Skin epidermis (tissue), 12 donors: ENCODE measurements around the gene C5orf58.
"Not testable (repeated sequence)": the region's sequence is repeated elsewhere in the genome, so short reads cannot be mapped to it uniquely, and the experiment has no call there.

Experiments used
- H3K27ac ChIP-seq, 21 experiments: fragments of 200-600 bp; sonication (generic) in 11 of 21; one replicate each; pipeline ENCODE4 v1.5.0; 2020; ENCODE audit warnings: mild to moderate bottlenecking in 3 of 21, inconsistent platforms in 2 of 21, moderate library complexity in 2 of 21
- H3K4me3 ChIP-seq, 7 experiments: fragments of 200-600 bp; sonication (generic) in 2 of 7; one replicate each; pipeline ENCODE4 v1.5.0; 2020; ENCODE audit warnings: inconsistent platforms in 2 of 7, mild to moderate bottlenecking in 2 of 7, moderate library complexity in 1 of 7

The C5orf58 gene

GRCh38 chr5:170221327-170221741, 11.5 kb upstream of the C5orf58 start:
- Histone ChIP-seq H3K4me3 (no peak overlapping the region), H3K27ac (peak overlapping the region in 2 of 21 experiments; percentile 45 to 60)

DNA sequence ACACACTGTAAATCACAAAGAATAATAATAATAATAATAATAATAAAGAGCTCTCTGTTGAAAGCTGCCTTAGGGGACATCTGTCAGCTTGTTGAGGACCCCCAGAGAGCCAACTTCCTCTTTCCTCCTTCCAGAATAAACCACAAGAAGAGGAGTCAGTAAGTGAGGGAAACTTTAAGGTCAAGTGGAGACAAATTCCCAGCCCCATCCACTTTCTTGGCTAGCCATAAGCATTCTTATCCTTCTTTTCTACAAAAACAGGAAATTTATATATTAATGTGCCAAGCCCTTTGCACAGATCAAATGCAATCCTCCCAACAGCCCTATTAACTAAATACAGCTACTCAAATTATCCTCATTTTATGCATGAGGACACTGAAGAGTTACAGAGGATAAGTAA, 9.4 kb upstream of the C5orf58 start:
- Histone ChIP-seq H3K4me3 (no peak overlapping the region), H3K27ac (no peak overlapping the region)

GRCh38 chr5:170223906-170224305, 8.9 kb upstream of the C5orf58 start:
- no peak overlapping the region for H3K4me3 ChIP-seq
- H3K27ac ChIP-seq: peak overlapping the region in 2 of 21 experiments; percentile 3 to 14

GRCh38 chr5:170225326-170226128, 7.3 kb upstream of the C5orf58 start:
- Histone ChIP-seq H3K27ac (peak overlapping the region in 2 of 21 experiments; percentile 3 to 37), H3K4me3 (no peak overlapping the region)

DNA sequence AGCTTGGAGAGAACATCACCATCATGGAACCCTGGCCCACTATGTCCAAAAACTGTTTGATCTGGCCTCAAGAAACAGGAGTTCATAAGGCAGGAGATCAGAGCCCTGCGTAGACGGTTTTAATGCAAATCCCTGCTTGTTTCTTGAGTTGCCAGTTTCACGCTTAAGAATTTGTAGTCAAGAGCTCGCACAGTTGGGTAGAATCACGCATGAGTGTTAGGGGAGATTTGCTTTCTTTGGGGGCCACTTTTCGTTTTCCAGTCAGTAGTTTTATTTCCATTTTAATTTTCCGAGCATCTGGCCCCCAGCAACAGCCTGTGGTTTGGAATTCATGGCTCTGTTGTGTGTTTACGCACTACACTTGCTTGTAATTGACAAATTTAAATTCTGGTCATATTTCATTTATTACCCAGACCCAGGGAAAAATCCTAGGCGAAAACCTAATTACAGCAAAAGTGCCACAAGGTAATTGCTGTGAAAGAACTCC, 6.6 kb upstream of the C5orf58 start:
- Histone ChIP-seq H3K27ac (peak overlapping the region in 1 of 21 experiments; percentile 3), H3K4me3 (no peak overlapping the region)

DNA sequence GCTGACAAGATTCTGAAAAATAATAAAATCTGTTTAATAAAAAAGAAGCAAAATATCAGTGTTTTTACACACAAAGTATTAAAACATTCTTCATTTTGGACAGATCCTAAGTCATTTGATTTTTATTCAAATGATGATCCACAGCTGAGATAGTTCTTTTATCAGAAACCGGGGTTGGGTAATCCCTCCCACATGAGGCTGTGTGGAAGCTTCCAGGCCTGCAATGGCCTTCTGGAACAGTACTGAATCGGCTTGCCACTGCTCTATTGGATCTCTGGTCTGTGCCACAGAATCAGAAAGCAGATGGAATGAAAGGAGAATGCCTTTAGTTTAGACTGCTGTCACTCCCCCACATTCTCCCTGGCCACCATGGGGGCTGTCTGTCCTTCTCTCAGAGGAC, 6.1 kb upstream of the C5orf58 start:
- no peak overlapping the region for H3K4me3 ChIP-seq
- peak overlapping the region in 3 of 21 experiments; percentile 49 to 63 (median 57) for H3K27ac ChIP-seq

- peak overlapping the region in 1 of 21 experiments; percentile 1 for H3K27ac ChIP-seq
- H3K4me3 ChIP-seq: no peak overlapping the region
Observed at GRCh38 chr5:170228762-170229435, 3.9 kb upstream of the C5orf58 start.

GRCh38 chr5:170233358-170233892, 640 bp downstream of the C5orf58 start:
- Histone ChIP-seq H3K27ac (no peak overlapping the region), H3K4me3 (no peak overlapping the region)

DNA sequence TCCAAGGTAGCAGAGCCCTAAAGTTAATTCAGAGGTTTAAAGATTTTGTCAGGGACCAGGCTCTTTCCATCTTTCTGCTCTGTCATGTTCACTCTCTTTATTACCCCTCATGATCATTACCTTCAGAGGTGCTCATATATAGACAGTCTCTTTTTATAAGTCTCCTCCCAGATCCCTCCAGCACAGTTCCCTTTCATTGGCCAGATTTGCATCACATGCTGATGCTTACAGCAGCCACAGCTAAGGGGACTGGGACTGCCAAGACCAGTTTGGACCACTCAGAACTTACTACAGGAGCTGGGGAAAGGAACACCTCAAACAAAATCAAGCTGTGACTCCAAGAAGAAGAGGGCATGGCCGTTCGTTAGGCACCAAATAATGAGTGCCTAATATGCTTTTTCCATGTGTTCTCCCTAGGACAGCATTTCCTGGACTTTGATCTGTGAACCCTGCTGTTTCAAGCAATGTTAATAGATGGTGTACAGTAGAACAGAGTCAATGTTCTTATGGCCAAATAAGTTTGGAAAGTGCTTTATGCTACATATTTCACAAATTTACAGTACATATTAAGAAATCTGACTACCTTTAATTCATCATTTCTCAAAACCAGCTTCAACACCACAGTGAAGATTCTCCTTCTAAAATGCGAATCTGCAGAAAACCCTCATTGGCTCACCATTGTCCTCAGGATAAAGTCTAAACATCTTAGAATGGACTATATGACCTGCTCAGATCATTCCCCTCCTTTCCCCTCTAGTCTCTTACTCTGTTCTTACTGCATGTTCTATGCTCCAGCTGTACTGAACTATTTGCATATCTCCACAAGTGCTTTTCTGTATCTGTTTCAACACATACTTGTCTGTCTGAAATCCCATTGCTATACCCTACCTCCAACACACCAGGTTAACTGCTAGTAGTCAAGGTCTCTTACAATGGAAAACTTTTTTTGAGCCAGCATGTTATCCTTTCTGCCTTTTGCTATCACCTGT, 3.4 kb downstream of the C5orf58 start:
- no peak overlapping the region for H3K27ac ChIP-seq

DNA sequence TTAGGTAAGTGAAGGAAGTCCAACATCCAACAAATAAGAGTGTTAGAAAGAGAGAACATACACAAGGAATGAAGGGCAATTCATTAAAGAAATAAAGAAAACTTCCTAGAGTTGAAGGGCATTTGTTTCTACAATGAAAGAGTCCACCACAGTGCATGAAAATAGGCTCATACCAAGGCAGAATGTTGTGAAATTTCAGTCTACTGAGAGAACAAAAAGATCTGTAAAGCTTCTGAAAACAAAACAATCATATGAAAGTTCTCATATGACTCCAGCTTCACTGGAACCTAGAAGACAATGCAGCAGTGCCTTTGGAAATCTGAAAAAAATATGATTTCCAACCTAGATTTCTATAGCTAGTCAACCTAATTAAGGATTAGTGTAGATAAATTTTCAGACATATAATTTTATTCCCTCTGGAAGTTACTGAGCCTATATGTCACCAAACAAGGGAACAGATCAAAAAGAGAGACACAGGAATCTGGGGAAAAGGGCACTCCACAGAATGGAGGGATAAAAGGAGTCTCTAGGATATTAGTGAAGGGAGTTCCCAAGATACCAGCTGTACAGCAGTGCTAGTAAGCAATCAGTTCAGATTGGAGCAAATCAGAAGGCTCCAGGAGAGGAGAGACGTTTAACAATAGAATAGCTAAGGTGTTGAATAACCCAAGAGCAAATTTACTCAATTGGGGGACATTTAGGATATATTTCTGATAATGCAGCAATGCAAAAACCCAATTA, 5.8 kb downstream of the C5orf58 start:
- Histone ChIP-seq H3K27ac (peak overlapping the region in 2 of 21 experiments; percentile 42 to 43), H3K4me3 (no peak overlapping the region)

More for the DNA sequence above, 3.4 kb downstream of the C5orf58 start:
- no peak overlapping the region for H3K4me3 ChIP-seq

DNA sequence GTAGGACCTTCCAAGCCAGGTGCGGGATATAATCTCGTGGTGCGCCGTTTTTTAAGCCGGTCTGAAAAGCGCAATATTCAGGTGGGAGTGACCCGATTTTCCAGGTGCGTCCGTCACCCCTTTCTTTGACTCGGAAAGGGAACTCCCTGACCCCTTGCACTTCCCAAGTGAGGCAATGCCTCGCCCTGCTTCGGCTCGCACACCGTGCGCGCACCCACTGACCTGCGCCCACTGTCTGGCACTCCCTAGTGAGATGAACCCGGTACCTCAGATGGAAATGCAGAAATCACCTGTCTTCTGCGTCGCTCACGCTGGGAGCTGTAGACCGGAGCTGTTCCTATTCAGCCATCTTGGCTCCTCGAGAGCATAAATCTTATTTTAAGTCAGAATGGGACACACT, 12.7 kb downstream of the C5orf58 start:
- not testable (repeated sequence) for H3K27ac ChIP-seq, H3K4me3 ChIP-seq

- H3K27ac ChIP-seq: no peak overlapping the region
- no peak overlapping the region for H3K4me3 ChIP-seq
Observed at GRCh38 chr5:170246126-170246870, 13.5 kb downstream of the C5orf58 start.

GRCh38 chr5:170247363-170247762, 14.6 kb downstream of the C5orf58 start:
- Histone ChIP-seq H3K4me3 (no peak overlapping the region), H3K27ac (no peak overlapping the region)

DNA sequence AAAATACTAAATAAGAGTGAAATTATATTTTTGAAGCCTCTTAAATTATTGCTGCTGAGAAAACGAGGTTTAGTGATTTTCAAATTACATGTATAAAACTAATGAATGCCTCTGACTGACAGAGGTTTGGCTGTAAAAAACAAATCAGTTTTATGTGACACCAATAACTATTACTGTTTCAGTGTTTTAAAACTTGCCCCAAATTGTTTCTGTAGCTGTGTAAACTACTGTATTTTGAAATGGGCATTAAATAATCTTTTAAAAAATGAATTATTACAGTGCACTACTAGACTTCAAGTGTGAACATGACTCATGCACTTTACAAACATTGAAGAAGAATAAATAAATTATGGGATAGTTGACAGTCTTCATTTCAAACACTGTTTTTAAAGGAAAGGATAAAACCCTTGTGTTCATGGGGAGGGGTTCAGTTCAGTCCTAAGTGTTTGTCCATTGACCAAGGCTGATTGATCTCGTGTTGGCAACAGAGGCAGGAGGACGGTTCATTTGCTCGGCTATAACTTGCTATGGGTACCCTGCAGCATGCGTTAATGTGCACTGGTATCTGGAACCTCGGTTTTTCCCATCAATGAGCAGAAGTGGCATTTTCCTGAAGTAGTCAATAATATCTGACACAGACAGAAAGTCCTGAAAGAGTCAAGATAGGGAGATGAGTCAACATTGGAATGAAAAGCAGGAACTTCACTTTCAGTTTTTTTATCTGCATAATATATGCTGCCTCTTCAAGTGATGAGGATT, 15.6 kb downstream of the C5orf58 start:
- H3K27ac ChIP-seq: no peak overlapping the region
- H3K4me3 ChIP-seq: no peak overlapping the region

GRCh38 chr5:170248931-170249227, 16.1 kb downstream of the C5orf58 start:
- H3K4me3 ChIP-seq, H3K27ac ChIP-seq: not testable (repeated sequence)

DNA sequence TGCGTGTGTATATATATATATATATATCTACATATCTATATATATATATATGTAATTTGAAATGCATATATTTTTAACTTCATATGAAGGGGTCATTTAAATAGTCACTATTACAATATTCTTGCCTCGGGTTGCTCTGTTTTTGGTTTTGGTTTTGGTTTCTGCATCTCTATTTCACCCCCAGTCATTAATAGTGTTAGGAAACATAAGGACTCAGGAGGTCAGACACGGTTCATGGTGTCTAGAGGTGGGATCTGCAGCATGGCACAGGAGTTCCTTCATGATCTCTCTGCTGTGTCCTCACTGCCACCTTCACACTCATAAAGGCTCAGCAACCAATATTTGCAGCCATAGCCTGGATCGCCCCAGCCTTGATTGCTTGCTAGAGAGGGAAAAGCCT, 16.6 kb downstream of the C5orf58 start:
- H3K27ac ChIP-seq: no peak overlapping the region

DNA sequence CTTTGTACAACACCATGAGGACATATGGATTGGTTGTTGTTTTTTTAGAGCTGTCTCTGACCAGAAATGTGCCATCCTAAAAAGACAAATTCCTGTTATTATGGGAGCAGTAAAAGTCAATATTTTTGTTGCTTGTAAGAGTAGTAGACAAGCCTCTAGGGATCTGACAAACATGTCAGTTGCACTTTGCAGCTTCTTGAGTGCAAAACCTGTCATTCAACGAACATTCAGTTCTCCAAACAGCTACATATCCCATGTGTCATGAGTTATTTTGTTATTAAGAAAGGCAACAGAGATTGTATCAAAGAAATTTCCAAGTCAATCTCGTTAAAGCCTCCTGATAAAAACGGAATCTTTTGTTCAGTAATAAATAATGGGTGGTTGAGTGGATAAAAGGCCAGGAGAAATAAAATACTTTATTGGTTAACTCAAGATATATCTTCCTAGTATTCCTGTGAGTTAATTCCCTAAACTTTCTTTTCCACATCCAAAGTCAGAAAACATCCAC, 18.1 kb downstream of the C5orf58 start:
- Histone ChIP-seq H3K4me3 (no peak overlapping the region), H3K27ac (peak overlapping the region in 1 of 21 experiments; percentile 39)

More for the DNA sequence above, 16.6 kb downstream of the C5orf58 start:
- no peak overlapping the region for H3K4me3 ChIP-seq
